Activated naive CD4-positive, alpha-beta T cell treated with anti-CD3 and anti-CD28 coated beads, Interleukin-2, amount 50 U/mL, for 24 hours (primary cell): ENCODE measurements around the gene NLRC5.
"Not testable (repeated sequence)": the region's sequence is repeated elsewhere in the genome, so short reads cannot be mapped to it uniquely, and the experiment has no call there.

ENCODE experiments used
- H3K27ac Mint-ChIP-seq: one replicate; pipeline ENCODE4 v1.8.0; 2021; ENCODE audit warnings: mild to moderate bottlenecking, mixed read lengths
- H3K27me3 Mint-ChIP-seq: one replicate; pipeline ENCODE4 v1.8.0; 2021; ENCODE audit warnings: mixed read lengths
- H3K36me3 Mint-ChIP-seq: one replicate; pipeline ENCODE4 v1.8.0; 2021; ENCODE audit warnings: mixed read lengths
- H3K4me1 Mint-ChIP-seq: one replicate; pipeline ENCODE4 v1.8.0; 2021; ENCODE audit warnings: mixed read lengths
- H3K4me3 Mint-ChIP-seq: one replicate; pipeline ENCODE4 v1.8.0; 2021; ENCODE audit warnings: mild to moderate bottlenecking, mixed read lengths
- H3K9me3 Mint-ChIP-seq: one replicate; pipeline ENCODE4 v1.8.0; 2021; ENCODE audit warnings: mixed read lengths

Gene NLRC5

DNA sequence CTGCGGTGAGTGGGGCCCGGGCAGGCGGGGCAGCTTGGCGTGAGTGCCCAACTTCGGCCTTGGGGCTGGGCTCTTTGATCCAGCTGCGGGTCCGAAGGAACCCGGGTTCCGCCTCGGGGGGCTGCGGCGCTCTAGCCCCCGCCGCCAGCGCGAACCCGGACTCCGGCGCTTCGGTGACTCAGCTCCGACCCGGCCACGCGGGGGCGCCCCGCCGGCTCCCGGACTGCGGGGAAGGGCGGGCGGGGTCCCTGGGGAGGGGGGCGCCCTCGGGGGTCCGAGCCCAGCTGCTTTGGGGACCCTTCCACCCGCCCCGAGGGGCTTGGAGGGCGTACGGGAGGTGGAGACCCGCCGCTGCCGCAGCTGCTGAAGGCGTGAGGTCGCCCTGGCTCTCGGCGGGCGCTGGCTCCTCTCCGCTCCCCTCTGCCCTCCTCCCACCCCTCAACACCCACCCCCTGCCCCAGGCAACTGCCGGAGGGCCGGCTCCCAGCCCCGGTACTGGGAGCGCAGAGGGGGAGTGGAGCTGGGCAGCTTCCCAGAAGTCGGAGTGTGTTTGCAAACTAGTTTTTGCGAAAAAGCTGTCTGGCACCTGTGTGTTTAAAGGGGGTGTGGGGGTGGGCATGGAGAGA is 103.5 kb downstream of the NLRC5 start:
- H3K9me3 Mint-ChIP-seq = no peaks in the 10 kb centered on the region
- no peaks in the 10 kb centered on the region for H3K27me3 Mint-ChIP-seq
- H3K4me3 Mint-ChIP-seq = peak overlapping the region; percentile 75
- no peak overlapping the region for H3K27ac Mint-ChIP-seq
- no peaks in the 10 kb centered on the region for H3K36me3 Mint-ChIP-seq
- H3K4me1 Mint-ChIP-seq = peaks cover 9% of the 10 kb centered on the region

DNA sequence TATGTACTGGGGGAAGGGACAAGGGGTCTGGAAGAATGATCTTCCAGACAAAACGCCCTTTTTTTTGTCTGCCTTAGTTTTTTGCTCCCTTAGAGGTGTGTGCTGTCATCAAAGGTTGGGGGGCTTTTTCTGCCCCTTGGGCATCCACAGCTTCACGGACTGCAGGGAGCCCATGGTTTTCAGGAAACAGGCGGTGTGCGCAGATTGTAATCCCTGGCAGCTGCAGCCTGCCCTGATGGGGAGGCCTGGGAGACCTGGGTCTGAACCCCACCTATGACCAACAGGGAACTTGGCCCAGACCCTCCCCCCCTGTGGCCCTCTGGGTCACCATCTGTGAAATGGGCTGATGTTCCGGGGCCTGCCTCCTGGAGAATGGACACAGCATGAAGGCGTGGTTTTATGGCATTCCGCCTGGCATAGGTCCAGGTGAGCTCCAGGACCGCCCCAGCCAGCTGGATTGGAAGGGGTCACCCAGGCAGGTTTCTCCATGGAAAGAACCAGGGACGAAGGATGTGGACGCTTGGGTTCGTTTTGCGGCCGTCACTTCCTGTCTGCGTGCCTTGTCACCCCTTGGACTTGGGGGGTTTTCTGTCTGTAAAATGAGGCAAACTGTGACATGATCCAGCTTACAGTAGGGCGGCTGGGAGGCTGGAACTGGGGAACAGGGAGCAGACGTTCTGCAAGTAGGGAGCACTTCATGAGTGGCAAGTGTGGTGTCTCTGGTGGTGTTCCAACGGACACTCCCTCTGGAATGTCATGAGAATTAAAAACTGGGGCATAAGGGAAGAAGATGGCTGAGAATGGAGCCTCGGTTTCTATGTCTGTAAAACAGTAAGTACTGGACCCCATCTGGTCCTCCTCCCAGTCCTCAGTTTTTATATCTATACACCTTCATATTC is 104.6 kb downstream of the NLRC5 start:
- Mint-ChIP-seq H3K9me3 (no peaks in the 10 kb centered on the region), H3K27ac (peak overlapping the region; percentile 70), H3K36me3 (no peaks in the 10 kb centered on the region), H3K4me3 (peak overlapping the region; percentile 75), H3K27me3 (no peaks in the 10 kb centered on the region), H3K4me1 (peaks cover 9% of the 10 kb centered on the region)

DNA sequence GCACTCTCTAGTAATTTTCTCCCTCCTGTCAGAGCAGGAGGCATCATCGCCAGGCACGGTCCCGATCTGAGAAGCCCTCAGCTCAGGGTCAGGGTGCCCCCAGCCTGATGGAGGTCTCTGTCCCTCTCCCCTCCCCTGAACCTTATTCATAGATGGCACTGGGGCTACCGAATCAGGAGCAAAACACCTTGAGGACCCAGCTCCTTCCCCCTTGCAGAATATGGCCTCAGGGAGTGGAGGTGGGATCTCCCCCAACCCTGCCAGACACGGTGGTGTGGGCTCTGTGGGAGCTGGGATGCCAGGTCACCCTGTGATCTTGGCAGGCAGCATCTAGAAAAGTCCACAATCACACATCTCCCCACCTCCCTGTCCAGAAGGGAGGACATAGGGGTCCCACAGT is 105.6 kb downstream of the NLRC5 start:
- H3K4me3 Mint-ChIP-seq = no peak overlapping the region
- H3K27me3 Mint-ChIP-seq = no peaks in the 10 kb centered on the region
- H3K36me3 Mint-ChIP-seq = no peaks in the 10 kb centered on the region
- no peaks in the 10 kb centered on the region for H3K9me3 Mint-ChIP-seq
- peaks cover 10% of the 10 kb centered on the region for H3K4me1 Mint-ChIP-seq
- no peak overlapping the region for H3K27ac Mint-ChIP-seq

DNA sequence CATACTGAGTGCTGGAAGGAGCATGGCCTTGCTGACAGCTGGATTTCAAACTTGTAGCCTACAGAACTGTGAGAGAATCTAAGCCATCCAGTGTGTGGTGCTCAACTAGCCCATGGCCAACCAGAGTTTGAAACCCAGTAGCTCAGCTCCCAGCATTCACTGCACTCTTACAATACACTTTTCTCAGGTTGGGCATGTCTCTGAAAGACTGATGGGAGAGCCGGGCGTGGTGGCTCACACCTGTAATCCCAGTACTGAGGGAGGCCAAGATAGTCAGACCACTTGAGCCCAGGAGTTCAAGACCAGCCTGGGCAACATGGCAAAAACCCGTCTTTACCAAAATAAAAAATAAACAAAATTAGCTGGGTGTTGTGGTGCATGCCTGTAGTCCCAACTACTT is 106.8 kb downstream of the NLRC5 start:
- H3K9me3 Mint-ChIP-seq = no peaks in the 10 kb centered on the region
- H3K36me3 Mint-ChIP-seq = no peaks in the 10 kb centered on the region
- H3K4me3 Mint-ChIP-seq = no peak overlapping the region
- H3K27me3 Mint-ChIP-seq = no peaks in the 10 kb centered on the region
- peaks cover 12% of the 10 kb centered on the region for H3K4me1 Mint-ChIP-seq
- H3K27ac Mint-ChIP-seq = no peak overlapping the region

DNA sequence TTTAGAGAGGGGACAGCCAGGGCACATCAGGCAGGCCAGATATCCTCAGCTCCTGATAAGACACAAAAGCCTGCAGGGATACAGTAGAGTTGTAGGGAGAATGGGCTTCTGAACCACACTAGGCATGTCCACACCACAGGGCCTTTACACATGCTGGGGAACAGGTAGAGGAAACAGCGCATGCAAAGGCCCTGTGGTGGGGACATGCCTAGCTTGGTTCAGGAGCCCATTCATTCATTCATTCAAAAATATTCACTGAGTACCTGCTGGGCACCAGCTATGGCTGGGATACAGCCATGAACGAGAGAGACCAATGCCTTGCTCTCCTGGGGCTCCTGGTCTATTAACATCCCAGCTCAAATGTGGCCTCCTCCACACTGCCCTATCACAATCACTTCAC is 107.4 kb downstream of the NLRC5 start:
- H3K36me3 Mint-ChIP-seq = no peaks in the 10 kb centered on the region
- no peak overlapping the region for H3K4me3 Mint-ChIP-seq
- peaks cover 10% of the 10 kb centered on the region for H3K4me1 Mint-ChIP-seq
- H3K27me3 Mint-ChIP-seq = no peaks in the 10 kb centered on the region
- no peak overlapping the region for H3K27ac Mint-ChIP-seq
- H3K9me3 Mint-ChIP-seq = no peaks in the 10 kb centered on the region

DNA sequence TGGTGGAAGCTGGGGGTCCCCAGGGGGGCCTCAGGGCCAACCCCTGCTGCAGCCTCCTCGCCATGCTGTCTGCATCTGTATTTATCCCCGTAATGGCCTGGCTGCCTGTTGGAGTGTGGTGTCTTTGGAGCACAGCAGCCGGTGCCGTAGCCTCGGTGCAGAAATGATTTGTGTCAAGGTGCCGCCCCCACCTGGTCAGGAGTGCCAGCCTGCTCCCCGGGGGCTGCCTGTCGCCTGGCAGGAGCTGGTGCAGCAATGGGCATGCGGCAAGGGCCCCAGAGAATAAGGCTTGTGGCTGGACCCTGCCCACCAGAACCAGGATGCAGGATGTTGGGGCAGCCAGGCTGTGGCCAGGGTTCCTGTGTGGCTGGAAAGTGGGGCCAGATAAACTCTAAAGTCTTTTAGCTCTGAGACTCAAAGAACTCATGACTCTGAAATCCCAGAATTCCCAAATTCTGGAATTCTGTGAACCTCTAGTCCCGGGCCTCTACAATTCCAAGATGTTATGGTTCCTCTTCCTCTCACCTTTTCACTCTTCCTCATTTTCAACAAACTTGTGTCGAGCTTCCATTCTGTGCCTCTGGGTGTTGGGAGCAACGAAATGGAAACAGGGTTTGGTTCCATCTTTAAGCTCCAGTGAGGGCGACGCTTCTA is 109.0 kb downstream of the NLRC5 start:
- H3K4me3 Mint-ChIP-seq = no peak overlapping the region

DNA sequence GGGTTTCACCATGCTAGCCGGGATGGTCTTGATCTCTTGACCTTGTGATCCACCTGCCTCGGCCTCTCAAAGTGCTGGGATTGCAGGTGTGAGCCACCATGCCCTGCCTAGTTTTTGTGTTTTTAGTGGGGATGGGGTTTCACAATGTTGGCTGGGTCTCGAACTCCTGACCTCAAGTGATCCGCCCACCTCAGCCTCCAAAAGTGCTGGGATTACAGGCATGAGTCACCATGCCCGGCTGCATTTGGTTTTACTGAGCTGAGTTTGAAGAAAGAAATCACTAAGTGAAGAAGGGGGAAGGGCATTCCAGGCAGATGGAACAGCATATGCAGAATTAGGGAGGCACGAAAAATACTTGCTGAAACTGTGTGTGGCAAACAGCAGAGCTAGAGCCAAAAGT is 110.6 kb downstream of the NLRC5 start:
- H3K9me3 Mint-ChIP-seq, H3K27ac Mint-ChIP-seq, H3K4me3 Mint-ChIP-seq, H3K36me3 Mint-ChIP-seq, H3K27me3 Mint-ChIP-seq: not testable (repeated sequence)
- peaks cover 12% of the 10 kb centered on the region for H3K4me1 Mint-ChIP-seq

More for the DNA sequence above, 109.0 kb downstream of the NLRC5 start:
- Mint-ChIP-seq H3K9me3 (no peaks in the 10 kb centered on the region), H3K27ac (no peak overlapping the region), H3K36me3 (no peaks in the 10 kb centered on the region), H3K4me1 (peaks cover 9% of the 10 kb centered on the region), H3K27me3 (no peaks in the 10 kb centered on the region)

DNA sequence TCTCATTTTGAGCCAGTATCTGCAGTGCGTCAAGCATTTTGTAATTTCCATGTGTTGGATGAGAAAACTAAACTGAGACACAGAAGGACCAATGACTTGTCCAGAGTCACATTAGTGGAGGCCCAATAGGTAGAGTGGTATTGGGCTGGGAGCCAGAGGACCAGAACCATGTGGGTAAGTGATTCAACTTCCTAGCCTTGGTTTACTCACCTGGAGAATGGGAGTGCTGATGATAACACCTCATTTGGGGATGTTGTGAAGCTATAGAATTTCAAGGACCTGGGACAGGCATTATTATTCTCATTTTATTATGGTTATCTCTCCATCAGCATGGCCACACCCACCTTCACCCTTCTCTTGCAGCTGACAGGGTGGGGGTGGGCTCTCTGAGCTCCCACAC is 111.1 kb downstream of the NLRC5 start:
- no peaks in the 10 kb centered on the region for H3K27me3 Mint-ChIP-seq
- peaks cover 14% of the 10 kb centered on the region for H3K4me1 Mint-ChIP-seq
- no peaks in the 10 kb centered on the region for H3K36me3 Mint-ChIP-seq
- no peaks in the 10 kb centered on the region for H3K9me3 Mint-ChIP-seq
- H3K4me3 Mint-ChIP-seq = no peak overlapping the region
- H3K27ac Mint-ChIP-seq = no peak overlapping the region

DNA sequence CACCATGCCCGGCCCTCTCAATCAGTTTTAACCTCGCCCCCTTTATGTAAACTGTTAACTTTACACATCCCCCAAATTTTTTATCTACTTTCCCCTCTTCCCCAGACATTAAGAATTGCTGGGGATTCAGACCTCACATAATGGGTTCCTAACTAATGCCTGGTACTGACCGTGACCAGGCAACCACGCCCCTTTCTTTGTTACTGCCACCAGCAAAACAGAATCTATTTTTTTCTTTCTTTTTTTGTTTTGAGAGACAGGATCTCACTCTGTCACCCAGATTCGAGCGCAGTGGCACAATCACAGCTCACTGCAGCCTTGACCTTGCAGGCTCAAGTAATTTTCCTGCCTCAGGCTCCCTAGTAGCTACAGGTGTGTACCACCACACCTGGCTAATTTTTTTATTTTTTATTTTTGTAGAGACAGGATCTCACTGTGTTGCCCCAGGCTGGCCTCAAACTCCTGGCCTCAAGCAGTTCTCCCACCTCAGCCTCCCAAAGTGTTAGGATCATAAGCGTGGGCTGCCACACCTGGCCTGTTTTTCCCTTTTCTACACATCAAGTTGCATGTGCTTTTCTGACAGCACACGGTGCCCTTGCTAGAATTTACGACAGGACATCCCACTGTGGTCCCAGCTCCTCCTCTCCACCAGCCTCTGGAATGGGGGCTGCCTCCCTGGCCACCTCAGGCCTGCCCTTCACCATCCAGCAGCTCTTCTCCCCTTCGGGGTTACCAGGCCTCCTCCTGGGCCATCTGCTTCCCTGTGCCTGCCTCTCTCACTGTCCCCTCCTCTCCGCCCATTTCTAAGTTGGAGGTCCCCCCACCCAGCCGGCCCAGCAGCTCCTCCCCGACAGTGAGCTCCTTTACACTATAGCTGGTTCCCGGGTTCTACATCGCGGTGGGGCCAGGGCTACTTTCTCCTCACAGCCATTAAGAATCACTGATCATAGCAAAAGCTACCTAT is 113.8 kb downstream of the NLRC5 start:
- peaks cover 14% of the 10 kb centered on the region for H3K4me1 Mint-ChIP-seq
- H3K36me3 Mint-ChIP-seq = no peaks in the 10 kb centered on the region
- H3K9me3 Mint-ChIP-seq = no peaks in the 10 kb centered on the region
- H3K27me3 Mint-ChIP-seq = no peaks in the 10 kb centered on the region
- H3K27ac Mint-ChIP-seq = no peak overlapping the region
- H3K4me3 Mint-ChIP-seq = no peak overlapping the region

DNA sequence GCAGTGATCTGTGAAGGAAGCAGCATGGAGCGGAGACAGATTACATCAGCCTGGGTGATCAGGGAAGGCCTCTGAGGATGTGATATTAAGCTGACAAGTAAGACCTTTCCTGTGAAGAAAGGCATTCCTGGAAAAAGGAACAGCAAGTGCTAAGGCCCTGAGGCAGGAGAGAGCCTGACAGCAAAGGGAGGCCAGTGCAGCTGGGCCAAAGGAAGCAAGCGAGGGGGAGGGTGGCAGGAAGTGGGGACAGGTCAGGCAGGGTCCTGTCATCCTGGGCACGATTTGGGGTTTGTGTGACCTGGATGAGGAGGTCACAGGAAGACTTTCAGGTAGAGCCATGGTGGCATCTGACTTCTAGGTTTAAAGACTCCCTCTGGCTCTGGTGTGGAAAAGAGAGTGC is 115.3 kb downstream of the NLRC5 start:
- H3K4me3 Mint-ChIP-seq = no peak overlapping the region
- H3K36me3 Mint-ChIP-seq = no peaks in the 10 kb centered on the region
- no peaks in the 10 kb centered on the region for H3K9me3 Mint-ChIP-seq
- peak overlapping the region; percentile 24 for H3K27ac Mint-ChIP-seq
- peaks cover 14% of the 10 kb centered on the region for H3K4me1 Mint-ChIP-seq
- H3K27me3 Mint-ChIP-seq = no peaks in the 10 kb centered on the region

DNA sequence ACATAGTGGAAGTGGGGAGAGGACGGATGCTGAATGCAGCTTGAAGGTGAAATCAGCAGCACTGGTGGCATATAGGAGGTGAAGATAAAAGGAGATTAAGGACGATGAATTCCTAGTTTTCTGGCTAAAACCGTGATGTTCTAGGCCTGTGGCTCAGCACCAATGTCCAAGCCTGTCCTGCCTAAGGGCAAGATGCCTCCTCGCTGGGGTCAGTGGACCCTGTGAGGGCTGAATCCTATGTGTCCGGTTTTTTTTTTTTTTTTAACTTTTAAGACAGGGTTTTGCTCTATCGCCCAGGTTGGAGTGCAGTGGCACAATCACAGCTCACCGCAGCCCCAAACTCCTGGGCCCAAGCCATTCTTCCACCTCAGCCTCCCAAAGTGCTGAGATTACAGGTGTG is 115.8 kb downstream of the NLRC5 start:
- peak overlapping the region; percentile 24 for H3K27ac Mint-ChIP-seq
- H3K4me3 Mint-ChIP-seq = no peak overlapping the region
- H3K9me3 Mint-ChIP-seq = no peaks in the 10 kb centered on the region
- H3K36me3 Mint-ChIP-seq = no peaks in the 10 kb centered on the region
- H3K4me1 Mint-ChIP-seq = peaks cover 10% of the 10 kb centered on the region
- no peaks in the 10 kb centered on the region for H3K27me3 Mint-ChIP-seq

DNA sequence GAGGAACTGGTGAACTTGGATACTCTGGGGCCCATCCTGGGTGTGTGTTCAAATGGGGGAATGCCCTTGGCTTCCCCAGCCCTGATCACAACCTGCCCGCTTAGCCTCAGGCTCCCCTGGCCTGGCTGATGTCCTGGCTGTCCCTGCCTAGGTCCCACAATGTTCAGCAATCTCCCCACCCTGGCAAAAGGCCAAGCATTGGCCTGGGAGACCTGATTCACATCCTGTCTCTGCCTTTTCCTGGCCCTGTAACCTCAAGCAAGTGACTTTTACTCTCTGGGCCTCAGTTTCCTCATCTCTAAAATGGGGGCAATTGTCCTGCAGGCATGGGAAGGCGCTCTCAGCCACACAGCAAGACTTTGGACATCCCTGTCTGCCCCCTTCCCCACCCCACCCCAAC is 117.4 kb downstream of the NLRC5 start:
- Mint-ChIP-seq H3K4me1 (peaks cover 9% of the 10 kb centered on the region), H3K36me3 (no peaks in the 10 kb centered on the region), H3K27ac (no peak overlapping the region), H3K27me3 (no peaks in the 10 kb centered on the region), H3K9me3 (no peaks in the 10 kb centered on the region), H3K4me3 (no peak overlapping the region)

DNA sequence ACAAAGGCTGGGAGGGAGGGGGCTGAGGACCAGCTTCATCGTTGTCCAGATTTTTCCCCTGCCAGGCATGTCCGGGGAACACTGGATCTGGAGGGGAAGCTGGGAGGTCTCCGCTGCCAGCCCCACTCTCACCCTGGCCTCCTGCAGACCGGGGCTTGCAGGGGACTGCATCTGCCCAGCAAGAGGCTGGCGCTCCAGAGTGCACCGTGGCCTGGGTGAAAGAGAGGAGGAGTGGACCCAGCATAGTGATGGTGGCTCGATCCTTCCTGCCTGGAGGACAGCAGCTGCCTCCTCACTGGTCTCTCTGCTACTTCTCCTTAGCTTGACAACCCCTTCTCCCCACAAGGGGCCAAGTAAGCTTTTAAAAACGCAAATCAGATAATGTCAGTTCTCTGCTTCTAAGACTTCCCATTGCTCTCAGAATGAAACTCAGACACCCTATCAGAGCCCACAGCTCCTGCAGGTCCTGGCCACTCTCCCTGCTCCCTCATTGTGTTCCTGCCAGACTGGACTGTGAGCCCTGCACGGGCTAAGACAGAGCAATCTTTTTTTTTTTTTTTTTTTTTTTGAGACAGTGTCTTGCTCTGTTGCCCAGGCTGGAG is 118.1 kb downstream of the NLRC5 start:
- no peaks in the 10 kb centered on the region for H3K9me3 Mint-ChIP-seq
- H3K27ac Mint-ChIP-seq = no peak overlapping the region
- no peaks in the 10 kb centered on the region for H3K36me3 Mint-ChIP-seq
- no peaks in the 10 kb centered on the region for H3K27me3 Mint-ChIP-seq
- H3K4me3 Mint-ChIP-seq = no peak overlapping the region
- H3K4me1 Mint-ChIP-seq = peaks cover 9% of the 10 kb centered on the region

DNA sequence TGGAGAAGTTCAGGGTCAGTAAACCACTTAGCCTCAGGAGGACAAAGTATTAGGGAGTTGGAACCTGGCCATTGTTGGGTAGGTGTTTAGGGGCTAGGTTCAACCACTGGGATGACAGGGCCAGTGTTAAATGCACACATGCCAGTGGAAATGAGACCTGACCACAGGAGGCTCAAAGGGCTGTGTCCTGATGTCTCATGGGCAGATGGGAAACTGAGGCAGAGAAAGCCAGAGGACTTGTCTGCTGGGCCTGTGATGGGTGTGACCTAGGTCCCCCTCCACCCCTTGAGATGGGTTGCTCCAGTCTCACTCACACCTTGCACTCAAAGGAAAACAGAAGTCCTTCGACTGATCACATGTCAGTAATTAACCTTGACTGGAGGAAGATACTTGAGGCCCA is 119.1 kb downstream of the NLRC5 start:
- Mint-ChIP-seq H3K4me1 (peaks cover 9% of the 10 kb centered on the region), H3K27me3 (no peaks in the 10 kb centered on the region), H3K36me3 (no peaks in the 10 kb centered on the region), H3K9me3 (no peaks in the 10 kb centered on the region), H3K27ac (no peak overlapping the region), H3K4me3 (no peak overlapping the region)
